Measurements from ENCODE around the gene MTHFSD.

DNA sequence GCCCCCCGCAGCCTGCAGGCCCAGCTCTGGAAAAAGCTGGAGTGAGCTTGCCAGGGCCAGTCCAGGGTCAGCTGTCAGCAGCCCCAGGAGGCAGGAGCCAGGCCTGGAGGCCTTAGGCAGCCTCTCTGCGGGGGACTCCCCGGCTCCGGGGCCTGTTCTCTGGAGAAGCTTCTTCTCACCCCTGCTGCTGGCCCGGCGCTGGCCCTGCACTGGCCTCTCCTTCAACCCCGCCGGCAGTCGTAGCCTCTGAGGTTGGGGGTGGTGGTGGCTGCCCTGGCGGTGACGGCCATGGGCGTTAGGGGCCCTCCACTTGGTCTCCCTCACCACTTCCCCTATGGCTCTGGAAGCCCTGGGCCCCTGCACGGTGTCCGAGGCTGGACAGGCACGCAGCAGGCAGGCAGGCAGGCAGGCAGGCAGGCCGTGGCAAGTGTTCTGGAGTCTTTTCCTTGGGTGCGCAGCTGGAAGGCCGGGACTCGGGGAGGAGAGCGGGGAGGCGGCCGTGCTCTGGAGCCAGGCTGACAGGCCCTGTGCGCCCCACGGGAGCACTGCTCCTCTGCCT, 42.7 kb downstream of the MTHFSD start:
- TF ChIP-seq, protein P1, sequence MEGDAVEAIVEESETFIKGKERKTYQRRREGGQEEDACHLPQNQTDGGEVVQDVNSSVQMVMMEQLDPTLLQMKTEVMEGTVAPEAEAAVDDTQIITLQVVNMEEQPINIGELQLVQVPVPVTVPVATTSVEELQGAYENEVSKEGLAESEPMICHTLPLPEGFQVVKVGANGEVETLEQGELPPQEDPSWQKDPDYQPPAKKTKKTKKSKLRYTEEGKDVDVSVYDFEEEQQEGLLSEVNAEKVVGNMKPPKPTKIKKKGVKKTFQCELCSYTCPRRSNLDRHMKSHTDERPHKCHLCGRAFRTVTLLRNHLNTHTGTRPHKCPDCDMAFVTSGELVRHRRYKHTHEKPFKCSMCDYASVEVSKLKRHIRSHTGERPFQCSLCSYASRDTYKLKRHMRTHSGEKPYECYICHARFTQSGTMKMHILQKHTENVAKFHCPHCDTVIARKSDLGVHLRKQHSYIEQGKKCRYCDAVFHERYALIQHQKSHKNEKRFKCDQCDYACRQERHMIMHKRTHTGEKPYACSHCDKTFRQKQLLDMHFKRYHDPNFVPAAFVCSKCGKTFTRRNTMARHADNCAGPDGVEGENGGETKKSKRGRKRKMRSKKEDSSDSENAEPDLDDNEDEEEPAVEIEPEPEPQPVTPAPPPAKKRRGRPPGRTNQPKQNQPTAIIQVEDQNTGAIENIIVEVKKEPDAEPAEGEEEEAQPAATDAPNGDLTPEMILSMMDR (IDR thresholded peaks at IDR 0.05; ENCODE audit: extremely low read depth in 1 of 2, insufficient read depth in 1 of 2, low read depth in 1 of 2, low read length in 2 of 2): no peak
- TF ChIP-seq, protein P2, sequence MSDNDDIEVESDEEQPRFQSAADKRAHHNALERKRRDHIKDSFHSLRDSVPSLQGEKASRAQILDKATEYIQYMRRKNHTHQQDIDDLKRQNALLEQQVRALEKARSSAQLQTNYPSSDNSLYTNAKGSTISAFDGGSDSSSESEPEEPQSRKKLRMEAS (IDR thresholded peaks at IDR 0.05; ENCODE audit: insufficient read depth, insufficient read length): no peak
- TF ChIP-seq POLR2AphosphoS5 (IDR thresholded peaks at IDR 0.05; ENCODE audit: insufficient read depth, low read depth, low read length): no peak
